IMR-90 (cell line): Measurements from ENCODE around the gene DNAJC17. TPM values are rescaled to one million over a fixed set of nuclear protein-coding genes. Genes with fewer than 3 reads are reported as not detected.

Experiments used
- ATAC-seq: fragments of 200-7000 bp; cut with Tn5 transposase; 2 replicates; pipeline ENCODE4 v1.9.1; 2020; ENCODE audit warnings: low read depth, mild to moderate bottlenecking, moderate library complexity
- BruUV-seq: library from RNA; stranded (reverse); fragments of 400-500 nt; replicated peaks from 2 replicates; lab custom pipeline; 2021; lab: Mats Ljungman, UMichigan
- CTCF ChIA-PET: fragments of 300-600 bp; formaldehyde crosslinking; extraction: SDS; loops from one replicate; lab custom pipeline; 2021; ENCODE audit warnings: antibody characterized with exemption; lab: Yijun Ruan, JAX
- POLR2A ChIA-PET: fragments of 300-600 bp; sonication (Branson Sonifier 250); formaldehyde crosslinking; loops from one replicate; lab custom pipeline; 2022; ENCODE audit warnings: antibody characterized with exemption; ENCODE audit not compliant: unreplicated experiment; lab: Charles Lee
- DNase-seq: peaks from one replicate; pipeline ENCODE4 v3.0.0; 2013
- H2AFZ ChIP-seq: replicated peaks from 2 replicates; pipeline ENCODE3; 2013; ENCODE audit warnings: low read length, mild to moderate bottlenecking; ENCODE audit not compliant: poor library complexity
- H2AK5ac ChIP-seq: 2 replicates; pipeline ENCODE4 v1.6.1; 2013; ENCODE audit warnings: low read depth, low read length, inconsistent platforms
- H2AK9ac ChIP-seq: replicated peaks from 2 replicates; pipeline ENCODE3; 2013; ENCODE audit warnings: mild to moderate bottlenecking, low read depth, low read length, moderate library complexity; ENCODE audit not compliant: poor library complexity
- H2BK120ac ChIP-seq: 2 replicates; pipeline ENCODE4 v1.6.1; 2013; ENCODE audit warnings: low read depth, low read length, inconsistent platforms
- H2BK15ac ChIP-seq: 3 replicates; pipeline ENCODE4 v1.6.1; 2013; ENCODE audit warnings: low read depth, low read length, inconsistent platforms
- H2BK20ac ChIP-seq: 2 replicates; pipeline ENCODE4 v1.6.1; 2013; ENCODE audit warnings: low read depth, mild to moderate bottlenecking, inconsistent platforms, low read length, moderate library complexity
- H2BK5ac ChIP-seq: 2 replicates; pipeline ENCODE4 v1.6.1; 2013; ENCODE audit warnings: mild to moderate bottlenecking, low read depth, low read length, inconsistent platforms; ENCODE audit not compliant: poor library complexity, severe bottlenecking
- H3K14ac ChIP-seq: replicated peaks from 2 replicates; pipeline ENCODE4 v1.6.1; 2013; ENCODE audit warnings: low read depth, low read length, inconsistent platforms
- H3K18ac ChIP-seq: 2 replicates; pipeline ENCODE4 v1.6.1; 2013; ENCODE audit warnings: low read depth, low read length, control low read depth
- H3K23ac ChIP-seq: 2 replicates; pipeline ENCODE4 v1.6.1; 2013; ENCODE audit warnings: low read depth, low read length, inconsistent platforms
- H3K27ac ChIP-seq: 2 replicates; pipeline ENCODE4 v1.5.1; 2013; ENCODE audit warnings: mild to moderate bottlenecking, control low read depth, low read length; ENCODE audit not compliant: insufficient read depth
- H3K27me3 ChIP-seq: 2 replicates; pipeline ENCODE4 v1.6.1; 2013; ENCODE audit warnings: low read length; ENCODE audit not compliant: control insufficient read depth, insufficient read depth
- H3K36me3 ChIP-seq: 2 replicates; pipeline ENCODE4 v1.6.1; 2013; ENCODE audit warnings: low read length, mixed read lengths; ENCODE audit not compliant: control insufficient read depth, insufficient read depth
- H3K4ac ChIP-seq: 2 replicates; pipeline ENCODE4 v1.6.1; 2013; ENCODE audit warnings: low read depth, low read length, inconsistent platforms
- H3K4me1 ChIP-seq: 2 replicates; pipeline ENCODE4 v1.6.1; 2013; ENCODE audit warnings: low read length, mixed read lengths; ENCODE audit not compliant: control insufficient read depth, insufficient read depth
- H3K4me2 ChIP-seq: 2 replicates; pipeline ENCODE4 v1.6.1; 2013; ENCODE audit warnings: low read depth, mild to moderate bottlenecking, control low read depth, low read length, moderate library complexity
- H3K4me3 ChIP-seq: 2 replicates; pipeline ENCODE4 v1.5.1; 2013; ENCODE audit warnings: low read depth, mild to moderate bottlenecking, control low read depth, low read length, moderate library complexity; ENCODE audit not compliant: insufficient read depth
- H3K56ac ChIP-seq: 2 replicates; pipeline ENCODE4 v1.6.1; 2013; ENCODE audit warnings: low read length, inconsistent platforms; ENCODE audit not compliant: insufficient read depth; ENCODE audit errors: extremely low read depth
- H3K79me1 ChIP-seq, 2 experiments: 2 replicates each; pipeline ENCODE4 v1.6.1; 2013; ENCODE audit warnings: low read length in 2 of 2, inconsistent platforms in 1 of 2, low read depth in 1 of 2
- H3K9ac ChIP-seq: 2 replicates; pipeline ENCODE4 v1.6.1; 2013; ENCODE audit warnings: low read depth, low read length, control low read depth
- H3K9me1 ChIP-seq: 2 replicates; pipeline ENCODE4 v1.6.1; 2013; ENCODE audit warnings: low read length, inconsistent platforms; ENCODE audit not compliant: insufficient read depth
- H3K9me3 ChIP-seq: 2 replicates; pipeline ENCODE4 v1.6.1; 2013; ENCODE audit warnings: low read length; ENCODE audit not compliant: control insufficient read depth, insufficient read depth
- H4K20me1 ChIP-seq: 2 replicates; pipeline ENCODE4 v1.6.1; 2013; ENCODE audit warnings: low read length, inconsistent platforms; ENCODE audit not compliant: insufficient read depth
- H4K5ac ChIP-seq: 2 replicates; pipeline ENCODE4 v1.6.1; 2013; ENCODE audit warnings: mild to moderate bottlenecking, low read depth, low read length, control low read depth
- H4K8ac ChIP-seq, 2 experiments: 2 replicates each; pipeline ENCODE4 v1.6.1; 2013; ENCODE audit warnings: low read depth in 2 of 2, low read length in 2 of 2, control low read depth in 1 of 2, inconsistent platforms in 1 of 2
- H4K91ac ChIP-seq: 2 replicates; pipeline ENCODE4 v1.6.1; 2013; ENCODE audit warnings: low read depth, low read length, inconsistent platforms; ENCODE audit not compliant: insufficient read depth
- BHLHE40 ChIP-seq: fragments of 150-350 bp; IDR thresholded peaks from 2 replicates; pipeline ENCODE4 v1.6.1; 2016; ENCODE audit warnings: mild to moderate bottlenecking, low read depth, low read length
- MXI1 ChIP-seq: IDR thresholded peaks from 2 replicates; pipeline ENCODE4 v1.6.1; 2012; ENCODE audit warnings: low read depth, mild to moderate bottlenecking, low read length, moderate library complexity, borderline replicate concordance
- WGBS, 2 experiments: methylation state at CpG; one replicate each; pipeline versions ENCODE4 v1.1.5 to v1.1.7; 2013; ENCODE audit warnings: missing lambda C conversion rate in 2 of 2; ENCODE audit not compliant: insufficient read length in 1 of 2; ENCODE audit errors: extremely low coverage in 2 of 2; 5-methylcytosine and 5-hydroxymethylcytosine counted together
- dilution Hi-C: fragments of 300-500 bp; cut with HindIII; formaldehyde crosslinking; loops from one replicate; pipeline ENCODE4 v1.14.3; 2018; ENCODE audit warnings: low sequenced_read_pairs; ENCODE audit not compliant: unreplicated experiment
- in situ Hi-C: fragments of 300-500 bp; cut with MboI; formaldehyde crosslinking; loops from 3 replicates; pipeline ENCODE4 v1.14.3; 2019; ENCODE audit warnings: low sequenced_read_pairs, inconsistent platforms, mixed read lengths
- intact Hi-C: fragments of 100-400 bp; cut with micrococcal nuclease; formaldehyde crosslinking; loops from 2 replicates; pipeline ENCODE4 v1.10.0; 2022
- polyA plus RNA-seq, 3 experiments: library from polyadenylated mRNA; depleted of rRNA; stranded (reverse); fragments of >200 nt; gene quantifications; 2 replicates each; pipeline ENCODE4 v1.2.3, GENCODE V29; 2012; ENCODE audit warnings: low replicate concordance in 1 of 3
- total RNA-seq: library from RNA; depleted of rRNA; stranded (reverse); fragments of >200 nt; gene quantifications from 2 replicates; pipeline ENCODE4 v1.2.3, GENCODE V29; 2012
- TF ChIP-seq, protein P1 (sequence below): fragments of 150-350 bp; IDR thresholded peaks from 2 replicates; pipeline ENCODE4 v1.6.1; 2017; ENCODE audit warnings: mild to moderate bottlenecking, antibody characterized with exemption, low read length, low read depth

DNAJC17 gene
- total and polyA plus RNA-seq, 2 of the 4 experiments (the other 2 are of a cell fraction), result 58.6 to 107 TPM

DNA sequence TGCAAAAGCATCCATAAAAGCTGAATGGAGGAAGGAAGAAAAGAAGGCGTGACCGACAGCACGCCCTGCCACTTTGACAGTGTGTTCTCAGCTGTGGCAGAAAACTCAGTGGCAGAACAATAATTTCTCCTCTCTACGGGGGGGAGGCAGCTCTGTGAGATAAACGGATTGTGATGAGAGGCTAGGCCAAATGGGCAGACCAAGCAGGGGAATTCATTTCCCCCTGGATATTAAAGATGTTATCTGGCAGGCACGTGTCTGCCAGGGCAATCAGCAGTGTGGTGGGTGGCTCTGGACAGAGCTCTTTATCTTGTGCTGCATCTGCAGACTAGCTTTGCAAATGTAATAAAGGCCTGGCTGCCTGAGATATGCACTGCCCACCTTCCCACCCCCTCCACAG is 50.3 kb downstream of the DNAJC17 start:
- no peaks in the 10 kb centered on the region for H4K20me1 ChIP-seq
- H3K4me3 ChIP-seq, result no peak overlapping the region
- no peak overlapping the region for H3K56ac ChIP-seq
- no peak overlapping the region for H2AK9ac ChIP-seq
- no peak overlapping the region for H2AFZ ChIP-seq
- H2BK120ac ChIP-seq, result no peak overlapping the region
- intact Hi-C loops, result no loop called here
- H2AK5ac ChIP-seq, result no peak overlapping the region
- no peak overlapping the region for H2BK20ac ChIP-seq
- H4K91ac ChIP-seq, result no peak overlapping the region
- H3K23ac ChIP-seq, result no peak overlapping the region
- TF ChIP-seq BHLHE40 (no peak), MXI1 (no peak)
- TF ChIP-seq, protein P1, sequence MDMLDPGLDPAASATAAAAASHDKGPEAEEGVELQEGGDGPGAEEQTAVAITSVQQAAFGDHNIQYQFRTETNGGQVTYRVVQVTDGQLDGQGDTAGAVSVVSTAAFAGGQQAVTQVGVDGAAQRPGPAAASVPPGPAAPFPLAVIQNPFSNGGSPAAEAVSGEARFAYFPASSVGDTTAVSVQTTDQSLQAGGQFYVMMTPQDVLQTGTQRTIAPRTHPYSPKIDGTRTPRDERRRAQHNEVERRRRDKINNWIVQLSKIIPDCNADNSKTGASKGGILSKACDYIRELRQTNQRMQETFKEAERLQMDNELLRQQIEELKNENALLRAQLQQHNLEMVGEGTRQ, result no peak
- H3K9ac ChIP-seq, result no peak overlapping the region
- H3K4me1 ChIP-seq, result peaks cover 1% of the 10 kb centered on the region; the same call in 1 of the 2 replicates
- peaks cover 3% of the 10 kb centered on the region; the same call in 1 of the 2 replicates for H3K36me3 ChIP-seq
- CTCF ChIA-PET, result interaction anchor here (0.7 kb wide), 1 partner anchor 88 kb away, joined by 3 read pairs; no protein-coding TSS in a partner anchor
- in situ Hi-C loops, result no loop called here
- ATAC-seq (no peak), DNase-seq (no peak)
- no peak overlapping the region for H3K18ac ChIP-seq
- dilution Hi-C loops, result no loop called here
- H3K27ac ChIP-seq, result no peak overlapping the region
- no peak overlapping the region for H3K4ac ChIP-seq
- H3K9me3 ChIP-seq, result no peaks in the 10 kb centered on the region
- no peaks in the 10 kb centered on the region for H3K9me1 ChIP-seq
- POLR2A ChIA-PET, result interaction anchor here (0.5 kb wide), 1 partner anchor 13 kb away, joined by 14 read pairs; no protein-coding TSS in a partner anchor
- no peak overlapping the region for H2BK5ac ChIP-seq
- peaks cover 3 to 20% of the 10 kb centered on the region in 2 experiments; a peak in 3 of 4 replicates for H3K79me1 ChIP-seq
- H4K5ac ChIP-seq, result no peak overlapping the region
- H3K14ac ChIP-seq, result no peak overlapping the region
- no peaks in the 10 kb centered on the region; the same call in 1 of the 2 replicates for H3K27me3 ChIP-seq
- no CpG with 5 or more reads among the region's 6 CpGs for WGBS, 2 experiments
- H4K8ac ChIP-seq, result no peak overlapping the region
- no peak overlapping the region for H3K4me2 ChIP-seq
- BruUV-seq, result no TSS peak
- no peak overlapping the region for H2BK15ac ChIP-seq
